ENCODE measurements around the gene TMEM121B.

- TF ChIP-seq CTCF (IDR thresholded peaks at IDR 0.05; ENCODE audit: insufficient read depth, low read depth, low read length), result no peak
- peak; percentile 46 for TF ChIP-seq EZH2 (IDR thresholded peaks at IDR 0.05; ENCODE audit: insufficient read depth, low read length)
These were observed 388 bp downstream of the TMEM121B start for GRCh38 chr22:17120711-17121232.
